HG03280 (cell line): ENCODE measurements around the gene SAMD10.
"Not testable (repeated sequence)": the region's sequence is repeated elsewhere in the genome, so short reads cannot be mapped to it uniquely, and the experiment has no call there.

Experiments used
- ATAC-seq: cut with Tn5 transposase; IDR thresholded peaks from one replicate; pipeline ENCODE4 v1.9.1; 2021; ENCODE audit warnings: mild to moderate bottlenecking, moderate library complexity; ENCODE audit not compliant: unreplicated experiment

Gene SAMD10

DNA sequence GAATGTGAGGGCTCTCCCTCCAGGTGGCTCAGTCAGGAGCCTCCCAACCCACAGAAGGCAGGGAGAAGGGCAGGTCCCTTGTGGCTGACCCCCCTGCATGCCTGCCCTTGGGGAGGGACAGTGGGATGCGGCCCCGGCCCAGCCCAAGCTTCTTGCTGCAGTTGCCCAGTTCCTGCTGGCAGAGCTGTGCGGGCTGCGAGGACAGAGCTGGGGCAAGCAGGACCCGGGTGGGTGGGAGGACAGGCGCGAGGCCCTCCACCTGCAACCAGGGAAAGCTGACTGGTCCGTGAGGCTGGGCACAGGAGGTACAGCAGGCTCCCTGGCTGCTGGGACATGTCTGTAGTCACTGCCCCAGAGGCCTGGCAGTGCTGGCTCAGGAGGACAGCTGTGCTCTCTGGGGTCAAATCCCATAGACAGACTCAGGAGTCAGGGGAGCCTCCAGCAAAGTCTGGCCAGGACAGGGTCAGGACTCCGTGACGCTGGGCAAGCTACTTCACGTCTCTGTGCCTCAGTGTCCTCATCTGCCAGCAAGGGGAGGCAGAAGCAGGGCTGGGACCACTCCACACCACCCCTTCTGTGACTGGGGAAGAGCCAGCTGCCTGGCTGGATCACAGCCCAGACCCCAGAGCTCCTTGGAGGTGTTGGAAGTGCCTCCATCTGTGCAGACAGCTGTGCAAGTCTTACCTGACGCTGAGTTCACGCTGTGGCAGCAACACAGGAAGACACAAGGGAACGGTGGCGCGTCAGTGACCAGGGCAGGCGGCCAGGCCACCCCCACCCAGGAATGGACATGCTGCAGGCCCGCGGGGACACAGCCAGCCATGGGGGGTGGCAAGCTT, 36.3 kb downstream of the SAMD10 start:
- no peak for ATAC-seq

DNA sequence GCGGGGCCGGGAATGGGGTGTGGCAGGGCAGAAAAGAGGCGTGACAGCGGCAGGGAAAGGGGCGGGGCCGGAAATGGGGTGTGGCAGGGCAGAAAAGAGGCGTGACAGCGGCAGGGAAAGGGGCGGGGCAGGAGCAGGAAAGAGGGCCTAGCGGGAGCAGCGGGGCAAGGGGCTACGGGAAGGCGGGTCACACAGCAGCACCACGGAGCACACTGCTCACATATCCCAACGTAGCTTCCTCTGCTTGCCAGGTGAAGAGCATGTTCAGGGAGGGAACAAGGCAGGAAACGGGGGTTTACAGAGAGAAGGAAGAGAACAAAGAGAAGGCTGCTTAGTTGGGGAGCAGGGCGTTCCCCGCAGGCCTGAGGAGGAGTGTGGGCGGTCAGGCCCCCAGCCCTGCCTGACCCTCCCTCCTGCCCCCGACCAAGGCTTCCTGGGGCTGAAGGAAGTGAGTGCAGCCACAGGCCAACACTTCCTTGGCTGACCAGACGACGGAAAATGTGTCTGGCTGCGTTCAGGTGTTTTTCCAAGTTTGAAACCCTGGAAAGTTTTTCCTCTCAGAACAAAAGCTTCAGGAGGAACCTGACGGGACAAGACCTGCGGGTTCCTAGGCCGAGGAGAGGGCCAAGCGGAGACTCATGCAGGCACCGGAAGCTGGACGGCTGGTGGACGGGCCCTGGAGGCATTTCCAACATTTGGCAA, 37.0 kb downstream of the SAMD10 start:
- ATAC-seq: no peak

DNA sequence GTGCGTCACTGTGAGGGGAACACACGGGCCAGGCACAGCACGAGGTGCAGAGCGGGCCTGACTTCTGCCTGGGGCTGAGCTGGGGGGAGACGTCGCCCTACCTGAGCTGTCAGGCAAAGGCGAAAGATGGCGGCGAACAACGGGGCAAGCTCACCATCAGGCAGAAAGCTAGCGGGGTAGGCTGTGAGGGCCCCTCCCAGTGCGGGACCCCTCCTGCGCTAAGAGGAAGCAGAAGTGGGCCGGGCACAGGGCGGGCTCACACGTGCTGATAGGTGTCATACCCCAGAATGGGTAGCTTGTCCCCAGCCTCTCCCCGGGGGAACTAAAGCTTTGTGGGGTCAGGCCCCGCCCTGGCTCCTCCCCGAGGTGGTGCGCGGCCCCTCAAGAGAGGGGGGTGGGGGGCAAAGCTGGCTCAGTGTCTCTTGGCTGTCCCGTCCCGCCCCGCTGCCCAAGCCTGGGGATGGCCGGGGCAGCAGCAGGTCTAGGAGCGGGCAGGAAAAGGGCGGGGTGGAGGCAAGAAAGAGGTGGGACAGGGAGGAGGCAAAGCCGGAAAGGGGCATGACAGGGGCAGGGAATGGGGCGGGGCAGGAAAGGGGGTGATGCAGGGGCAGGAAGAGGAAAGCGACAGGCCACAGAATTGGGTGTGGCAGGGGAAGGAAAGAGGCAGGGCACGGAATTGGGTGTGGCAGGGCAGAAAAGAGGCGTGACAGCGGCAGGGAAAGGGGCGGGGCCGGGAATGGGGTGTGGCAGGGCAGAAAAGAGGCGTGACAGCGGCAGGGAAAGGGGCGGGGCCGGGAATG, 38.0 kb downstream of the SAMD10 start:
- no peak for ATAC-seq

DNA sequence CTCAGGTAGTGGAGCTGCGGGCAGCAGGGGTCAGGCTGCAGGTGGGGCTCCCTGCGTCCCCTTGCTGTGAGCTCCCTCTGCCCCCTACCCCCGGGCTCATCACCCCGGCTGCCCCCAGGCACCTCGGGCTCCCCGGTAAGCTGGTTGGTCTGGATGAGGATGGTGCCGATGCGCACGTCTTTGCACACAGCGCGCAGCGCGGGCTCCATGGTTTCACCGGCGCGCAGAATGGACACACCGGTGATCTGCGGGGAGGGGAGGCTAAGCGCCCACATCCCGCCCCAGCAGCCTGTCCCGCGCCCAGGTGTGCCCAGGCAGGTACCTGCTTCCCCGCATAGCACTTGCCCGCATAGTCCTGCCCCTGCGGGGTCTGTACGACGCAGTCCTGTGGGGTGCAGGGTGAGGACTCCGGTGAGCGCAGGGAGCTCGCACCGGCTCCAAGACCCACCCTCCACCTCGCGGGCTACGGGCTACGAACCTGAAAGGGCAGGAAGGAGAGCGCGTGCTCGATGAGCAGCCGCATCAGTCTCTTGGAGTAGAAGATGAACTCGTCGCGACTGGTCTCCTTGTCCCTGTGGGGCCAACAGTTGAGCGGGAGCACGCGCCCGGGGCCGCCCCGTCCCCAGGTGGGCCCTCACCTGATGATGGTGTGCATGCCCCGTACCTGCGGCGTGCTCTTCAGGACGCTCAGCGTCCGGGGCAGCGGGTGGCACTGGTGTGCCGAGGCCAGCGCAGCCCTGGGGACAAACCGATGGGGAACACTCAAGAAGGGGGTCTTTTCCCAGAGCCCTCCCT, 38.8 kb downstream of the SAMD10 start:
- no peak for ATAC-seq

DNA sequence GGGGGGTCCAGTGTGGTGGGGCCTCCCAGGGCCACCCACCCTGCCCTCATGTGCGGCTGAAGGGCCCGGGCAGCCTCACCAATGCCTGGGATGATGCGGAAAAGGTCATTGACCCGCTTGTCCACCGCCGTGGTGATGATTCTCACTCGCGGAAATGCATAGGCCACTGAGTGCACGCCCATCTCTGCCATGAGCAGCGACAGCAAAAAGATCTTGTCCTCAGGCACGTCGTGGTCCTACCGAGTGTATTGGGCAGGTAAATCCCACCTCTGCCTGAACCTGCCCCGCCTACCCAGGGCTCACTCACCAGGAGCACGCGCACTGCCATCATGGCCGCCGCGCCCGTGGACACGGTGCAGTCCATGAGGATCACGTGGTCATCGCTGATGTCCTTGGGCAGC, 39.4 kb downstream of the SAMD10 start:
- ATAC-seq: no peak

DNA sequence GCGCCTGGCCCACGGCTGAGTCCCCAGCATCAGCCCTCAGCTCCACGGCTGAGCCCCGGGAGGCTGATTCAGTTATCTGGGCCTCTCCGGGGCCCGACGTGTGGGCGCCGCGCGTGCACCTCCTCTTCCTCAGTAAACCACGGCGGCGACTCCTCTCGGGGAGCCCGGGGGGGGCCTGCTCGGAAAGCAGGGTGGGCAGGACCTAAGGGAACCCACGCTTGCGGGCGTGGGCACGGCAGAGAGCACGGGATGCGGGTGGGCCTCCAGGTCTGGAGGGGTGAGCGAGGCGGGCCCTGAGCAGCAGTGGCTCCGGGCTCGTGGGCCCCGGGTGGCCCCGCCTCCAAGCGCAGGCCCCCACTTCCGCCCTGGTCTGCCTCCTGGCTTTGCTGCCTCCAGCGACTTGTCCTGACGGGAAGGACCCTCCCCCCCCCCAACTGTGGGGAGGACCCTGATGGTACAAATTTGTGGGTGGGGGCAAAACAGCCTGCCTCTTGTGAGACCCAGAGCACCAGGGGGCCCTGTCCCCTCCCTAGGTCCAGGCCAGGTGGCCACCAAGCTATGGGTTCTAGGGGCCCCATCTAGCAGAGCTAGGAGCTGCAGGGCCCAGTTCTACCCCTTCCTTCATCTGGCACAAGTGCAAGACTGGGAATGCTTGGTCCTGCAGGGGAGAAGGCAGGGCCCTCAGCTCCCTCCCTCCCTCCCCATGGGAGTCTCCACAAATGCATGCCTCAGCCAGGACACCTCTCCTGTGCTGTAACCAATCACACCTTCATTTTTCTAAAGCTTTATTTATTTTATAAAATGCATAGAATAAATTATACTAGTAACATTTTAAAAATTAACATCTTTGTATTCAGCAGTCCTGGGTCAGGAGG, 40.1 kb downstream of the SAMD10 start:
- no peak for ATAC-seq

DNA sequence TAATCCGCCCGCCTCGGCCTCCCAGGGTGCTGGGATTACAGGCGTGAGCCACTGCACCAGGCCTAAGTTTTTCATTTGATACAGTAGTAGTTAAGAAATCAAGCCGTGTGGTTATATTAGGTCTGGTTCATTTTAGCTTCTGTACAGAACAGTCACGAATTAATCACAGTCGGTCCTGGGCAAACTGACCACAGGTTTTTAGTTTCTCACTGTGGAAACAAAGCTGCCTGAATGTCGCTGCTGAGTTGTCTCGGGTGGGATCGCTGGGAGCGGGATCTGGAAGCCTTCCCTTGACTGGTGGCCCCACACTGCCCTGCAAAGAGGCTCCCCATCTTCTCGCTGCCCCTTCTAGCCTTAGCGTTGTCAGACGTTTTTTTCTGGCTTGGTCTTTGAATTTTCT, 41.8 kb downstream of the SAMD10 start:
- no peak for ATAC-seq

DNA sequence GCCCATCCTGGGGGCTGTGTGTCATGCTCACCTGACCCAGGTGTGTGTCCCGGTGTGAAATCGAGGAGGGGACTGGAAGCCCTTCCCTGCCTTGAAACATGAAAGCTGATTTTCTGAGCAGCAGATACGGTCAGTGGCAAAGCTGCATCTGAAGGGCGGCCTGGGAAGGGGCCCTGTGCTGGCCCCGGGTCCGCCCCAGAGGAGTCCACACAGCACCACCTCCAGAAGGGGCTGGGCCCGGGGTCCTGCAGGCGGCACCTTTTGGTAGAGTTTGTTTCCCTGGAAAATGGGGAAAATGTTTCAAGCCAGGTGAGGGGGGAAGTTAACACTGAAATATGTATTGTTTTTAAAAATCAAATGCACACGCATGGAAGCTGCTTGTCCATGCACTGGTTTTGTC, 44.0 kb downstream of the SAMD10 start:
- ATAC-seq: no peak

DNA sequence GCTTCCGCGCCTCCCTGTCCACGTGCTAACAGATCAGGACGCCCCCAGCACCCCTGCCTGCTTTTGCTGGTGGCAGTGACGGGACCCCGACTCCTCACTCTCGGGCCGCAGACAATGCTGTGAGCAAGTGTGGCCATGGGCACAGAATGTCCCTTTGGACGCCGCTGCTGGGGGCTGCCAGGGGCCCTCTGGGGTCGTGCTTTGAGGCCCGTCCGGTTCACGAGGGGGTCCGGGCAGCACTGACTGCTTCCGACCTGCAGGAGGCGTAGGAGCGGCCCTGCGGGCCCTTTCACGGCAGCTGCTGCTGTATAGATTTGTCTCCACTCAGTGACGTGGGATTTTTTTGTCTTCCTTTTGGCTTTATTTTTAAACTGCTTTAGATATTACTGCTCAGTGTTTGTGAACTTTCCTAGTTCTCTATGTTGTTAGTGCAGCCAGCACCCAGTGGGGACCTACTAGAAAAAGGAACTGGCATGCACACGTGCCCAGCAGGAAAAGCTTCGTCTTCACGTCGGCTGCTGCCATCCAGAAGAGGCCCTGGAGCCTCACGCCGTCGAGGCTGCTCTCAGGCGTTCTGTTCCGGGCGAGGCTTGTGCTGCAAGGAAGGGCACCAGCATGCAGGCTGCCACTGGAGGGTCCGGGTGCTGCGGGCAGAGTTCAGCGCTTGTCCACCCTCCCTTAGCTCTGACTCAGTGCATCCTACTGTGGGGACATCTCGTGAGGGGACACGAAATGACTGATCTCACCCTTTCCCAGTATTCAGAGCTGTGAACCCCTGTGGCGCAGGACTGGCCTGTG, 45.0 kb downstream of the SAMD10 start:
- no peak for ATAC-seq

DNA sequence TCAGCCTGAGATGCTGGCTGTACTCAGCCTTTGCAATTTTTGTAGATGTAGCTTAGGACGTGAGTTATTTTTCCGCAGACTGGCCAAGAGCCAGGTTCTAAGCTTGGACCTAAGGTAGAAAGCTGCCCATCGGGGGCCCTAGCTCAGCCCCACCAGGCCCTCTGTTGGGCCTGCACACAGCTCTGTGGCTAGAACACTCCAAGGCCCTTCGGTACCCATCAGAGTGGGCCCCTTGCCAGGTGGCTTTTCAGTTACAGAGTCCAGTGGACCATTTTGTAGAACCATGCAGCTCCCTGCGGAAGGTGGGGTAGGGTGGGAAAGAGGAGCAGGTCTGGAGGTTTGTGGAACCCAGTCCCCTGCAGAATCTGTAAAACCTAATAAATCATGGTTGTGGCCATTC, 45.8 kb downstream of the SAMD10 start:
- no peak for ATAC-seq

DNA sequence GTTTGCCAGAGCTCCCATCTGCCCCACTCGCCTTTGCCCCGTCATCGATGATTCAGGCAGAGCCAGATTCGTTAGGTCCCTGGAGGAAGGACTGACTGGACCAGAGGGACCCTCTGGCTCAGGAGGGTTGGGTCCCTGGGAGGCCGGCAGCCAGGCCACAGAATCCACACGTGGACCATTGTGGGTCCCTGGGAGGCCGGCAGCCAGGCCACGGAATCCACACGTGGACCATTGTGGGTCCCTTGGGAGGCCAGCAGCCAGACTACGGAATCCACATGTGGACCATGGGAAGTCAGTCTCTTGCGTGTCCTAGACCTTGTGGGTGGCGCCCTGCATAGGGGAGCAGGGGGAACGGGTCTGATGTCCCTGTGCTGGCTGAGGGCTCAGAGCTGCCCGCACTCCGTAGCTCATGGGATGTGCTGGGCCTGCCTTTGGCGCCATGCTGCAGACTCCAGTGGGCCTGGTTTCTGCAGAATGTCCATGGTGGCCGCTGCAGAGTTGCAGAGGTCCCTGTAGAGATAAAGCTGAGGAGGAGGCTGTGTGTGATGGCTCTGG, 46.8 kb downstream of the SAMD10 start:
- ATAC-seq: no peak

DNA sequence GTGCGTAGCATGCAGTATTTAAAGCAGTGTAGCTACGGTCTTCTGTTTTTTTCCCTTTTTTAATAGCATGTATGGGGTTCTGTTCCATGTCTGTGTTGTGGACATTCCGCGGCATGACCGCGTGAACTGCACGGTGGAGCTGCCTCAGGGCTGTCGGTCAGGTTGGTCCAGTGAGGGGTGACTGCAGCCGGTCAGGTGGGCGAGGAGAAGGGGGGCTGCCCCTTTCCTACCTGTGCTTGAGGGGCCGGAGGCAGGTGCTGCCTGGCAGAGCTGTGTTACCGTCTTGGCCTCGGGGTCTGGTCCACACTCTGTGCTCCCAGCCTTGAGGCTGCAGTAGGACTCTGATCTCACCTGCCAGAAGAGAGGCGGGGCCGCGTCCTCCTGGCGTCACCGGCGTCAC, 47.7 kb downstream of the SAMD10 start:
- no peak for ATAC-seq

DNA sequence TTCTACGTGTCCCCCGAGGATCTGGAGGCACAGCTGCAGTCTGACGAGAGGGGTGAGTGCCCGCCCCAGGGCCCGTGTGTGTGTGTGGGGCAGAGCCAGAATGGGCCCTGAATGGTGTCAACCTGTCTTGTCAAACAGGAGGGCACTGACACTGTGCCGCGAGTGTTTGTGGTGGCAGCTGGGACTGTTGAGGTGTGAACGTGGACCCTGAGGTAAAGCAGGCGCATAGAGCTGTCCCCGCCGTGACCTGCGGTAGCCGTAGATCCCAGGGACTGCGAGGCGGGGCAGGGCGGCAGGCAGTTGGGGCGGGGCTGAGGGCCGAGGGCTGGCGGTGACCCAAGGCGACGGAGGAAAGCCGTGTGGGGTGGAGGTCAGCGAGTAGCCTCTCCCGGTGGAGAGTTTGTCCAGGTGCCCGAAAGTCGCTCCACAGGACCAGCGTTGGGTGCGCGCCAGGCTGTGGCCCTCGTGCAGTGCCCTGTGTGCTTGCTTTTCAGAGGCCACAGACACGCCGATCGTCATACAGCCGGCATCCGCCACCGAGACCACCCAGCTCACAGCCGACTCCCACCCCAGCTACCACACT, 48.4 kb downstream of the SAMD10 start:
- ATAC-seq: no peak

DNA sequence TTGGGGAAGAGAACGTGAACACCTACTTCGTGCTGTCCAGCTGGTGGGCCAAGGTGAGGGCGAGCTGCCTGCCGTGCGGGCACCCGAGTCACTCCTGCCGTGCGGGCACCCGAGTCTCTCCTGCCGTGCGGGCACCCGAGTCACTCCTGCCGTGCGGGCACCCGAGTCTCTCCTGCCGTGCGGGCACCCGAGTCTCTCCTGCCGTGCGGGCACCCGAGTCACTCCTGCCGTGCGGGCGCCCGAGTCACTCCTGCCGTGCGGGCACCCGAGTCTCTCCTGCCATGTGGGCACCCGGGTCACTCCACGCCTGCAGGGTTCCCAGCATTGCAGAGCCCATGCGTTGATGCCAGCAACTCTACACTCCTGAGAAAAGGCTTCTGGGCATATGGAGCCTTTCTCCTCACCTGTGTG, 50.0 kb downstream of the SAMD10 start:
- ATAC-seq: not testable (repeated sequence)

DNA sequence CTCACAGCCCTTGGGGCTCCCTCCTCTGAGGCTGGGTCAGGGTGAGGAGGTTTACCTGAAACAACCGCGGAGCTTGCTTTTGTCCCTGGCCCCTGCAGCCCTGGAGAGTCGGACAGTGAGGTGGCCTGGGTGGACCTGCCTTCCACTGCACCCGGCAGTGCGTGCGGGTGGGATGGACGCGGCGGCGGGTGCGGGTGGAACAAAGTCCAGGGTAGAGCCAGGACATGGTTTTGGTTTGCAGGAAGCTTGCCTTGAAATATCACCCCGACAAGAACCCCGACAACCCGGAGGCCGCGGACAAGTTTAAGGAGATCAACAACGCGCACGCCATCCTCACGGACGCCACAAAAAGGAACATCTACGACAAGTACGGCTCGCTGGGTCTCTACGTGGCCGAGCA, 50.4 kb downstream of the SAMD10 start:
- no peak for ATAC-seq

DNA sequence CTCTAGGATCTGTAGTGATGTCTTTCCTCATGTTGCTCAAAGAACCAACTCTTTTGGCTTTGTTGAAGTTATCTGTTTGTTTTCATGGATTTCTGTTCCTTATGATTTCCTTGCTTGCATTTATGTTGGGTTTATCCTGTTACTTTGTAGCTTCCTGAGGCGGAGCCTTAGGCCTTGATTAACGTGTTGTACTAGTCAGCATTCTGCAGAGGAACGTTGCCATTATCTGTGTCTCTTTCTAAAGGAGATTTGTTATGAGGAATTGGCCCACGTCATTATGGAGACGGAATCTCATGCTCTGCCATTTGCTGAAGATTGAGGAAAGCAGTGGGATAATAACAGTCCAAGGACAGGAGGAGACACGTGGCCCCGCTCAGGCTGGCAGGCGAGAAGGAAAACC, 53.1 kb downstream of the SAMD10 start:
- no peak for ATAC-seq

DNA sequence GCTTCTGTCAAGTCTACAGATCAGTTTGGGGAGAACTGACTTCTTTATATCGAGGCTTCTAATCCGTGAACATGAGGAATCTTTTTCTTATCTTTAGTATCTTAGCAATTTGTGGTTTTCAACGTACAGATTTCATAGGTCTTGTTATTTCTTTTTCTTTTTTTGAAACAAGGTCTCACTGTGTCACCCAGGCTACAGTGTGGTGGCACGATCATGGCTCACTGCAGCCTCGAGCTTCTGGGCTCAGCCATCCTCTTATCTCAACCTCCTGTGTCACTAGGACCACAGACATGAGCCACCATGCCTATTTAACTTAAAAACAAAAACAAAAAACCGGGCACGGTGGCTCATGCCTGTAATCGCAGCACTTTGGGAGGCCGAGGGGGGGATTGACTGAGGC, 55.2 kb downstream of the SAMD10 start:
- no peak for ATAC-seq
